BE2C (cell line): ENCODE results near the gene TAAR1.

Experiments used
- DNase-seq: peaks from one replicate; pipeline ENCODE4 v3.0.0-alpha.2; 2020
- H3K27me3 ChIP-seq: fragments of 250-450 bp; sonication (Bioruptor Pico); 2 replicates; pipeline ENCODE4 v1.5.1; 2020; ENCODE audit warnings: mild to moderate bottlenecking
- H3K36me3 ChIP-seq: fragments of 250-450 bp; sonication (Bioruptor Pico); 2 replicates; pipeline ENCODE4 v1.5.1; 2020; ENCODE audit warnings: mild to moderate bottlenecking
- H3K4me1 ChIP-seq: fragments of 250-450 bp; sonication (Bioruptor Pico); 2 replicates; pipeline ENCODE4 v1.5.1; 2020
- H3K4me3 ChIP-seq: 2 replicates; pipeline ENCODE4 v1.5.1; 2011; ENCODE audit warnings: low read depth, low read length
- H3K9me3 ChIP-seq: fragments of 250-450 bp; sonication (Bioruptor Pico); 2 replicates; pipeline ENCODE4 v1.5.1; 2020
- TF ChIP-seq, protein P1 (sequence below): IDR thresholded peaks from 2 replicates; pipeline ENCODE4 v1.5.1; 2012; ENCODE audit warnings: mild to moderate bottlenecking, low read depth, low read length

TAAR1 gene

GRCh38 chr6:132633362-132633761, 25.6 kb downstream of the TAAR1 start:
- no peaks in the 10 kb centered on the region for H3K36me3 ChIP-seq
- no peaks in the 10 kb centered on the region for H3K9me3 ChIP-seq
- DNase-seq: no peak
- TF ChIP-seq, protein P1, sequence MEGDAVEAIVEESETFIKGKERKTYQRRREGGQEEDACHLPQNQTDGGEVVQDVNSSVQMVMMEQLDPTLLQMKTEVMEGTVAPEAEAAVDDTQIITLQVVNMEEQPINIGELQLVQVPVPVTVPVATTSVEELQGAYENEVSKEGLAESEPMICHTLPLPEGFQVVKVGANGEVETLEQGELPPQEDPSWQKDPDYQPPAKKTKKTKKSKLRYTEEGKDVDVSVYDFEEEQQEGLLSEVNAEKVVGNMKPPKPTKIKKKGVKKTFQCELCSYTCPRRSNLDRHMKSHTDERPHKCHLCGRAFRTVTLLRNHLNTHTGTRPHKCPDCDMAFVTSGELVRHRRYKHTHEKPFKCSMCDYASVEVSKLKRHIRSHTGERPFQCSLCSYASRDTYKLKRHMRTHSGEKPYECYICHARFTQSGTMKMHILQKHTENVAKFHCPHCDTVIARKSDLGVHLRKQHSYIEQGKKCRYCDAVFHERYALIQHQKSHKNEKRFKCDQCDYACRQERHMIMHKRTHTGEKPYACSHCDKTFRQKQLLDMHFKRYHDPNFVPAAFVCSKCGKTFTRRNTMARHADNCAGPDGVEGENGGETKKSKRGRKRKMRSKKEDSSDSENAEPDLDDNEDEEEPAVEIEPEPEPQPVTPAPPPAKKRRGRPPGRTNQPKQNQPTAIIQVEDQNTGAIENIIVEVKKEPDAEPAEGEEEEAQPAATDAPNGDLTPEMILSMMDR: no peak
- H3K27me3 ChIP-seq: peaks cover 2% of the 10 kb centered on the region; the same call in 1 of the 2 replicates
- no peak overlapping the region for H3K4me3 ChIP-seq
- no peaks in the 10 kb centered on the region for H3K4me1 ChIP-seq

DNA sequence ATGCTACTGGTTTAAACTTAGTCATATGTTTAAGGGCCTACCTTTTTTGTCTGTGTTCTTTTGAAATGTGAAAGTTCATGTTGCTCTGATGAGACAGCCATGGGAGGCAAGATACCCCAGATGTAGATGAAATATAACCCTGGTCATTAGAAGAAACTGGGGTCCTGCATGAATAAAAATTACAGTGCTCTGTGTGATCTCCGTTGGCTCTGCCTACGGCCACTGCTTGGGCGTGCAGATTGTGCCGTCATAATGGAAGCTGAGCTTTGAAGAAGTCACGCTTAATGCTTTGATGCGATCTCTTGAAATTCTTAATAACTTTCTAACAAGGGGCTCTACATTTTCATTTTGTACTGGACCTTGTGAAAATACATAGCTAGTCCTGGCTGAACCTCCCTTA, 34.8 kb downstream of the TAAR1 start, which contains the start of gene TAAR2:
Gene TAAR2 (minus strand): TSS at position 101 of the 400 bp plus-strand sequence. CDS start 0 bp downstream, at position 101.
- H3K36me3 ChIP-seq: no peaks in the 10 kb centered on the region
- TF ChIP-seq, protein P1: no peak

GRCh38 chr6:132623106-132623845, 35.7 kb downstream of the TAAR1 start:
- H3K4me1 ChIP-seq: no peaks in the 10 kb centered on the region
- TF ChIP-seq, protein P1: no peak
- H3K4me3 ChIP-seq: no peak overlapping the region
- H3K36me3 ChIP-seq: no peaks in the 10 kb centered on the region
- no peaks in the 10 kb centered on the region for H3K9me3 ChIP-seq
- peaks cover 19% of the 10 kb centered on the region; the same call in 1 of the 2 replicates for H3K27me3 ChIP-seq
- no peak for DNase-seq

More for the DNA sequence above, 34.8 kb downstream of the TAAR1 start, which contains the start of gene TAAR2:
- Histone ChIP-seq H3K4me1 (no peaks in the 10 kb centered on the region), H3K27me3 (peaks cover 15% of the 10 kb centered on the region; the same call in 1 of the 2 replicates), H3K4me3 (no peak within 1 kb of the TSS), H3K9me3 (no peaks in the 10 kb centered on the region)
- no peak for DNase-seq

GRCh38 chr6:132616677-132617076, 42.3 kb downstream of the TAAR1 start:
- peaks cover 68% of the 10 kb centered on the region for H3K27me3 ChIP-seq
- TF ChIP-seq, protein P1: no peak
- no peaks in the 10 kb centered on the region for H3K4me1 ChIP-seq
- no peak for DNase-seq
- H3K4me3 ChIP-seq: no peak overlapping the region
- no peaks in the 10 kb centered on the region for H3K9me3 ChIP-seq
- H3K36me3 ChIP-seq: no peaks in the 10 kb centered on the region

- TF ChIP-seq, protein P1: no peak
- no peaks in the 10 kb centered on the region for H3K9me3 ChIP-seq
- DNase-seq: no peak
These were observed 44.4 kb downstream of the TAAR1 start for GRCh38 chr6:132614554-132614953.

DNA sequence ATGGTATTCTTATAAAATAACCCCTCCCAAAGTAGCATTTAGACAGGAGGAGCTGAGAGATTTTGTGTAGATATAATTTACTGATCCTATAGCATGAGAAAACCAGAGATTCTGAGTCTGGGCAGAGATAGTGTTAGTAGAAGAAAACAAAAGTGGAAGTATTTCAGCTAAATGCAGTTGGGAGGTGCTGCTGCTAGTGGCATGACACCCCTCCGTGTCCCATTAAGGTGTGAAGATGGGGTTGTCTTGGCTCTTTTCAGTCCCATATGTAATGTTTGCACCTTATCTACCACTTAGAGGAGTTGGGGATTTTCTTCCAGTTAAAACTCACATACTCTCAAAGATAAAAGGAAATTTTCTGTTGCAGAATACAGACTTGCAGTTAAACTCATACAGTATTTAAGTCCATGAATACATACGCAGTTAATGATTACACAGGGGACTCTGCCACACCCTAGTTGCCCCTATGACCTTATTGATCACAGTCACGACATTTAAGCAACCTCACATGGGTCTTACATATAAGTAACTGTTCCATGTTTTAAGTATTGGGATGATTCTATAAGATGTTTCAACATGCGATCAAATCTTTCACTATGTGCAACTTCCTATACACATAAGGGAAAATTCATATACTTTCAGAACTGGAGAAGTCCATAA, 46.4 kb downstream of the TAAR1 start:
- DNase-seq: no peak
- H3K27me3 ChIP-seq: peaks cover 61% of the 10 kb centered on the region
- H3K9me3 ChIP-seq: no peaks in the 10 kb centered on the region
- no peak overlapping the region for H3K4me3 ChIP-seq
- no peaks in the 10 kb centered on the region for H3K4me1 ChIP-seq
- no peaks in the 10 kb centered on the region for H3K36me3 ChIP-seq
- TF ChIP-seq, protein P1: no peak

More at GRCh38 chr6:132614554-132614953, 44.4 kb downstream of the TAAR1 start:
- peaks cover 66% of the 10 kb centered on the region for H3K27me3 ChIP-seq
- no peaks in the 10 kb centered on the region for H3K4me1 ChIP-seq
- no peaks in the 10 kb centered on the region for H3K36me3 ChIP-seq
- H3K4me3 ChIP-seq: no peak overlapping the region
